HG02938 (cell line): ENCODE measurements around the gene SLC22A15.
A peak's percentile ranks its signal among the peaks of the same experiment; 100 is the strongest.

Experiments used
- ATAC-seq: cut with Tn5 transposase; IDR thresholded peaks from one replicate; pipeline ENCODE4 v1.9.1; 2021; ENCODE audit warnings: mild to moderate bottlenecking, moderate library complexity; ENCODE audit not compliant: unreplicated experiment

SLC22A15 gene

GRCh38 chr1:116099379-116099778 lies 123.1 kb downstream of the SLC22A15 start:
- ATAC-seq, result no peak

DNA sequence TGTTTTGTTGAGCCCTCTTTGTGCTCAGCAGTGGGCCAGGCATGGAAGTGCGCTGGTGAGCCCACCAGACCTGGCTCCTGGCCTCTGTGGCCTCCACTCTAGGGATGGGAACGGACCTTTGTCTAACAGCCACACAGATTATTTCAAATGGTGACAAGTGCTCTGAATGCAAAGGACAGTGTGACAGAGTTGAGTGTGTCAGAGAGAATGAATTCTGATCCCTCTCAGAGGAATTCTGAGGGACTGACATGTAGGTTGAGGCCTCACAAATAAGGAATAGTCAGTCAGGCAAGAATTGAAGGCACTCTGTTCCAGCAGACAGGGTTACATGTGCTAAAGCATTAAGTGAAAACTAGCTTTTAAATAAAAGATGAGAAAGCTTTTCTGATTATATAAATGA lies 123.6 kb downstream of the SLC22A15 start:
- no peak for ATAC-seq

DNA sequence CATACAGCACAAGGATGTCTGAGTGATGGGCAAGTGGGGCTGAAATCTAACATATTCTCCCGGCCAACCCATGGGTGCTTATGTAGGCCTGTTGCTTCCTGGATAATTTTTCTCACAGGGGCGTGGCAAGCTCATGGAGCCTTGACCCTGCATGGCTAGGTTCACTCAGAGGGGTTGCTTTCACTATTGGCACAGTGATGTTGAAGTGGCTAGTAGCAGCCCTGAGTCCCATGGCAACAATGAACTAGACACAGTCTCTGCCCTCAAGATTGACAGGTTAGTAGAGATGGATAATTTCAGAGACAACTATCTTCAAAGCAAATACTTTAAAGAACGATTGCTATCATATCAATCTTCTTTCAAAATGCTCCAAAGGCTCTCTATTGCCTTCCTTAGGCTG lies 128.4 kb downstream of the SLC22A15 start:
- ATAC-seq, result no peak

DNA sequence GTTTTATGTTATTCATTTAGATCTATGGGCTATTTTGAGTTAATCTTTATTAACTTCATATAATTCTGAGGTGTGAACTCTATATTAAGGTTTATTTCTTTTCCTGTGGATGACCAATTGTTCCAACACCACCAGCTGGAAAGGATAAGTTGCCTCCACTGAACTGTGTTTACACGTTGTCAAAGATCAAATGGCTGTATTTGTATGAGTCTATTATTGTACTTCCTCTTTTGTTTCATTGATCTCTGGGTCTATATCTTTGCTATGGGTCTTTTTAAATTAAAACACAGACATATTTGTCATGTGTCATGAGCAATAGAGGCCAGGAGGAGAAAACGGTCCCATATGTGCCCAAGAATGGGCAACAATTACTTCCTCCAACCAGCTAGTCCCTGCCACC lies 129.7 kb downstream of the SLC22A15 start:
- ATAC-seq, result no peak

- no peak for ATAC-seq
Observed at GRCh38 chr1:116106646-116107045, 130.3 kb downstream of the SLC22A15 start.

DNA sequence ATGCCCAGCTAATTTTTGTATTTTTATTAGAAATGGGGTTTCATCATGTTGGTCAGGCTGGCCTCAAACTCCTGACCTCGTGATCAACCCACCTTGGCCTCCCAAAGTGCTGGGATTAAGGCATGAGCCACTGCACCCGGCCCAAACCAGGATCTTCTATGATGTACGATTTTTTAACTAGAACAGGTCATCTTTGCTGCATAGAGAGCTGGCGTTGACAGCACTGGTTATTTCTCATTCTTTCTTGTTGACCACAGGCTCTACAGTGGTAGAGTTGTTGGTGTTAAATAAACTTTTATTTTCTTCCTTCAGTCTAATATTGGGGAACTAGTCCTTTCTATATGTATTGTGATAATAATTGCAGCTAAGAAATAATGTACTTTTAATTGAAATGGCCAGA lies 131.1 kb downstream of the SLC22A15 start:
- ATAC-seq, result no peak

DNA sequence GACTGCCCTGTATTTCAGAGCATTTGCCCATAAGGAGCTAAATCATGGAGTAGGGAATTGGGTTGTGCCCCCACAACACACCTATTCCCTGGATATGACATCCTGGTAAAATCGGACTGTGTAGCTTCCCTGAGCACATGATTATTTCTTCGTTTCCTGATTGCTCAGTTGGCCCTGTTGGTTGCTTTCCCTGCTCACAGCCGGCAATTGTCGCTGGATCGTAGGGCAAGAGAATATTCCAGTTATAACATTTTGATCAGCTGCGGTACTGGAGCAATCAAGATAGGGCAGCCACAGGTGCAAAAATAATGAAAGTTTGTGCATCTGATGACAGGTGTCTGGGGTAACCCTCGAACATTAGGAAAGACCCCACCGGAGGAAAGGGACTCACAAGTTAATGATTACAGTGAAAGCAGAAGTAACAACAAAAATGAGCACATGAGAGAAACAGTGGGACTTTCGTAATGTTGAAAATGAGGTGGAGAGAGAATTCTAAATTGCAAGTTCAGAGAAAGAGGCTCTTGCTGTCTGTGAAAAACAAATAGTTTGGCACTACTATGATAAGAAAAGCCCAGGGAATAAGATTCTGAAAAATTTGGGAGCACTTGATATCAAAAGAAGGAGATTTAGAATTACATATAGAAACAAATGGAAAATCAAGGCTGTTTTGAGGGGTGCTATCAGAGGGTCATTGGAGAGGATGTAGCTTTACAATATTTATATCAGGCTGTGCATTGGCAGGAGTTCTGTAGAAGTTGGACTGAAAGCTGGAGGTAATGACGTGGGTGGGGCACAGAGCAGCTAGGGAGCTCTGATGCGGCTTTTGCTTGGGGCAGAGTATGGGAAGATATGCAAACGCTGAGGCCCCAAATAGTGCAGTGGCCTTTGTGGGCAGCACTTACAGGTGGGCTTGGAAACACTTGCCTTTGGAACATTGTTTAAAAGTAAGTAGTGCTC lies 134.5 kb downstream of the SLC22A15 start, which contains the start of gene MAB21L3:
MAB21L3 (plus strand) TSS at position 833 of the 957 bp plus-strand sequence. CDS start 1,217 bp downstream, outside the sequence.
- ATAC-seq, result peak; percentile 76

DNA sequence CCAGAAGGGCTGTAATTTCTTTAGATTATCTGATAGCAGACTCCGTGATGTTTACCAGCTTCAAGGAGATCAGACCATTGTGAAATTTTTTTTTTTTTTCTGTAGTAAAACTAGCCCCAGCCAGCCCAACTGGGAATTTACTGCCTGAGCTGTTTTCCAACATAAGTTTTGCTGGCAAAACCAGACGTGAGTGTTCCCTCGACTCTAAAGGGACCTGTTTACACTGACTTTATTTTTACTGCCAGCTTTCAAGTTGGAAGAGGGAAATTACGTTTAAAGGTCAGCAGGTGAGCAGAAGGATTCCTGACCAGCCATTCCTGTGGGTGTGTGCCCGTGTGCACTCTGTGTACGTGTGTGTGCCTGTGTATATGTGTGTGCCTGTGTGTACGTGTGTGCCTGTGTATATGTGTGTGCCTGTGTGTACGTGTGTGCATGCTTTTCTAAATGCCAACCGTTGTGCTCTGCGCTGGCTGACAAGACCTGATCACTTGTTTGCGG lies 135.3 kb downstream of the SLC22A15 start:
- ATAC-seq, result no peak

DNA sequence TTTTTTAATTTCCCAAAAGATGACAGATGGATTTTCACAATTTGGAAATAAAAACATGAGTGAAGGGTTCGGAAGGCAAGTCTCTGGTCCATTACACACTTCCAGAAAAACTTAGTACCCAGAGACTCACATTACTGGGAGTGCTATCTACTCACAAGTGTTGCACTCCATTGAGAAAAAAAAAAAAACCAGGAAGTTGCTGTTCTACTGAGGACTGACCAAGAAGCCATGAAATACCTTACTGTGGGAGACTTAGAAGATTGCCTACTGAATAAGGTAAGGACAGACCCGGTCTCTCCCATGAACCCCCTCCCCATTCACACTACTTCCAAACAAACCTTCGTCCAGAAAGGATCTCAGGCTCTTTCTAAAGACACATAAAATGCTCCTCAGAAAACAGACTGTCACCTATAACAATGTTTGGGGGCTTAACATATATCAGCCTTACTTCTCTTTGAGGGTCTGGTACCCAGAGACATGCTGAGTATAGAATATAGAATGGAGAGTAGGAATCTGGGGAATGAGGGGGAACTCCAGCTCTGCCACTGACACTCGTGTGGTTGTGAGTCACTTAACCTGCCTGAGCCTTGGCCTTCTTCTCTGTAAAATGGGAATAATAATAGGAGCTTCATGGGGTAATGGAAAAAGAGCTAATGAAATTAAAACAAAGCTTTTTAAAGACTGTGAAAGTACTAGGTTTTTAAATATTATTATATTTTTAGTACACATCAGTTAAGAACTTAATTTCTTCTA lies 136.3 kb downstream of the SLC22A15 start:
- no peak for ATAC-seq

DNA sequence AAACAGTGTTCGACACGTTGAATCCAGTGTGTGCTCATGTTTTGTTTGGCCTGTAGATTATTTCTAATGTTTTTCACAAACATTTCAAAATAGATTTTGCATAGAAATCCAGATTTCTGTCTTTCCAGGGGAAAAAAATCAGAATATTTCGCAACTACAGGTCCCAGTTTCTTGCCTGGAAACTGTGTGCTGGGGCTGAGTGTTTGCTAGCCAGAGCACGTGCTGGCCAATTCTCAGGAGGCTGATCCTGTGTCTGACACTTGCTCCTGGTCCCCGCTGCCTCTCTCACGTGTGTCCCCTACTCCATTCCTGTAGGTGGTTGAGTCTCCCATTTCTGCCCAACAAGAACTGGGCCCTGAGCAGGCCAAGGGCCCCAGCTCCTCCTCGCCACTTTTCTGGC lies 137.3 kb downstream of the SLC22A15 start:
- no peak for ATAC-seq

DNA sequence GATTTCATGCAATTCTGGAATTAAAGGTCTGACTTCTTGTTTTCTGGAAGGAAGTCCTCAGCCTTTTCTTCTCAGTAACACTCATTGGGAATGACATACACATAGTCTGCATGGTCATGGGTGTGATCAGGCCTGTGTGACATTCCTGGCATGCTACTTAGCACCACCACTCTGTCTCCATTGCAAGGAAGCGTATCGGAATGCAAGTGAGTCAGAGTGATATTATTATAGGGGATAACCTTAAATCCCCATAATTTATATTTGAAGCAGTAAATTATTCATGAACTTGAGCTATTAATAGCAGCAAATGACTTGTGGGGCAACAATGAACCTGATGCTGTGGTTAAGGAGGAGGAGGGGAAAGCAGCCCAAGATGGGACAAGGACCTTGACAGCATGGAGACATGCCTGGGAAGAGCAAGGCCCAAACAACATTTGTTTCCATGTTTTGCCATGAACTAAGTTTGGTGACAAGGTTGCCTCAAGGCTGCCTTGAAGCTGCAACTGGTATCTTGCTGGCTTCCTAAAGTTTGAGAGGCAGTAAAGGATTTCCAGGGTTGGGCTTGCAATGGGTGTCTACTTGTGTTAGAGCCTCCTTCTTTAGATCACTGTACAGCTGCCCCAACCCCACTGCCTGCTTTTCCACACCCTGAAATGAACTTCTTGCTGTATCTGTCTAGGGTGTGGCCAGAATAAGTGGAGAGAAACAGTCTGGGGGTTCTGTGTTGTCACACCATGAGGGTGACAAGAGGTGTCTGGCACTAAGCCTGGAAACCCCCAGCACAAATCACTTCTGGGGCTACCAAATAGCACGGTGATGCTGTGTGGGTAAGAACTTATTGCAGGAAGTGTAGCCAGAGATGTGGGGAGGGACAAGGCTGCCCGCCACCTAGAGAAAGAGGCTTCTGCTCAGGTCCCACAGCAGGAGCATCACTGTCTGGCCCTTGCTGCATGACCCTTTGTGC lies 139.4 kb downstream of the SLC22A15 start:
- ATAC-seq, result no peak

- no peak for ATAC-seq
Observed at GRCh38 chr1:116118471-116118870, 142.2 kb downstream of the SLC22A15 start.
